IMR-90 (cell line): ENCODE measurements around the gene RER1. TPM values are rescaled to one million over a fixed set of nuclear protein-coding genes. Genes with fewer than 3 reads are reported as not detected.

Experiments
- ATAC-seq: fragments of 200-7000 bp; cut with Tn5 transposase; 2 replicates; pipeline ENCODE4 v1.9.1; 2020; ENCODE audit warnings: low read depth, mild to moderate bottlenecking, moderate library complexity
- BruUV-seq: library from RNA; stranded (reverse); fragments of 400-500 nt; replicated peaks from 2 replicates; lab custom pipeline; 2021; lab: Mats Ljungman, UMichigan
- CTCF ChIA-PET: fragments of 300-600 bp; formaldehyde crosslinking; extraction: SDS; loops from one replicate; lab custom pipeline; 2021; ENCODE audit warnings: antibody characterized with exemption; lab: Yijun Ruan, JAX
- POLR2A ChIA-PET: fragments of 300-600 bp; sonication (Branson Sonifier 250); formaldehyde crosslinking; loops from one replicate; lab custom pipeline; 2022; ENCODE audit warnings: antibody characterized with exemption; ENCODE audit not compliant: unreplicated experiment; lab: Charles Lee
- DNase-seq: peaks from one replicate; pipeline ENCODE4 v3.0.0; 2013
- H2AFZ ChIP-seq: replicated peaks from 2 replicates; pipeline ENCODE3; 2013; ENCODE audit warnings: low read length, mild to moderate bottlenecking; ENCODE audit not compliant: poor library complexity
- H2AK5ac ChIP-seq: 2 replicates; pipeline ENCODE4 v1.6.1; 2013; ENCODE audit warnings: low read depth, low read length, inconsistent platforms
- H2AK9ac ChIP-seq: replicated peaks from 2 replicates; pipeline ENCODE3; 2013; ENCODE audit warnings: mild to moderate bottlenecking, low read depth, low read length, moderate library complexity; ENCODE audit not compliant: poor library complexity
- H2BK120ac ChIP-seq: 2 replicates; pipeline ENCODE4 v1.6.1; 2013; ENCODE audit warnings: low read depth, low read length, inconsistent platforms
- H2BK15ac ChIP-seq: 3 replicates; pipeline ENCODE4 v1.6.1; 2013; ENCODE audit warnings: low read depth, low read length, inconsistent platforms
- H2BK20ac ChIP-seq: 2 replicates; pipeline ENCODE4 v1.6.1; 2013; ENCODE audit warnings: low read depth, mild to moderate bottlenecking, inconsistent platforms, low read length, moderate library complexity
- H2BK5ac ChIP-seq: 2 replicates; pipeline ENCODE4 v1.6.1; 2013; ENCODE audit warnings: mild to moderate bottlenecking, low read depth, low read length, inconsistent platforms; ENCODE audit not compliant: poor library complexity, severe bottlenecking
- H3K14ac ChIP-seq: replicated peaks from 2 replicates; pipeline ENCODE4 v1.6.1; 2013; ENCODE audit warnings: low read depth, low read length, inconsistent platforms
- H3K18ac ChIP-seq: 2 replicates; pipeline ENCODE4 v1.6.1; 2013; ENCODE audit warnings: low read depth, low read length, control low read depth
- H3K23ac ChIP-seq: 2 replicates; pipeline ENCODE4 v1.6.1; 2013; ENCODE audit warnings: low read depth, low read length, inconsistent platforms
- H3K27ac ChIP-seq: 2 replicates; pipeline ENCODE4 v1.5.1; 2013; ENCODE audit warnings: mild to moderate bottlenecking, control low read depth, low read length; ENCODE audit not compliant: insufficient read depth
- H3K27me3 ChIP-seq: 2 replicates; pipeline ENCODE4 v1.6.1; 2013; ENCODE audit warnings: low read length; ENCODE audit not compliant: control insufficient read depth, insufficient read depth
- H3K36me3 ChIP-seq: 2 replicates; pipeline ENCODE4 v1.6.1; 2013; ENCODE audit warnings: low read length, mixed read lengths; ENCODE audit not compliant: control insufficient read depth, insufficient read depth
- H3K4ac ChIP-seq: 2 replicates; pipeline ENCODE4 v1.6.1; 2013; ENCODE audit warnings: low read depth, low read length, inconsistent platforms
- H3K4me1 ChIP-seq: 2 replicates; pipeline ENCODE4 v1.6.1; 2013; ENCODE audit warnings: low read length, mixed read lengths; ENCODE audit not compliant: control insufficient read depth, insufficient read depth
- H3K4me2 ChIP-seq: 2 replicates; pipeline ENCODE4 v1.6.1; 2013; ENCODE audit warnings: low read depth, mild to moderate bottlenecking, control low read depth, low read length, moderate library complexity
- H3K4me3 ChIP-seq: 2 replicates; pipeline ENCODE4 v1.5.1; 2013; ENCODE audit warnings: low read depth, mild to moderate bottlenecking, control low read depth, low read length, moderate library complexity; ENCODE audit not compliant: insufficient read depth
- H3K56ac ChIP-seq: 2 replicates; pipeline ENCODE4 v1.6.1; 2013; ENCODE audit warnings: low read length, inconsistent platforms; ENCODE audit not compliant: insufficient read depth; ENCODE audit errors: extremely low read depth
- H3K79me1 ChIP-seq, 2 experiments: 2 replicates each; pipeline ENCODE4 v1.6.1; 2013; ENCODE audit warnings: low read length in 2 of 2, inconsistent platforms in 1 of 2, low read depth in 1 of 2
- H3K9ac ChIP-seq: 2 replicates; pipeline ENCODE4 v1.6.1; 2013; ENCODE audit warnings: low read depth, low read length, control low read depth
- H3K9me1 ChIP-seq: 2 replicates; pipeline ENCODE4 v1.6.1; 2013; ENCODE audit warnings: low read length, inconsistent platforms; ENCODE audit not compliant: insufficient read depth
- H3K9me3 ChIP-seq: 2 replicates; pipeline ENCODE4 v1.6.1; 2013; ENCODE audit warnings: low read length; ENCODE audit not compliant: control insufficient read depth, insufficient read depth
- H4K20me1 ChIP-seq: 2 replicates; pipeline ENCODE4 v1.6.1; 2013; ENCODE audit warnings: low read length, inconsistent platforms; ENCODE audit not compliant: insufficient read depth
- H4K5ac ChIP-seq: 2 replicates; pipeline ENCODE4 v1.6.1; 2013; ENCODE audit warnings: mild to moderate bottlenecking, low read depth, low read length, control low read depth
- H4K8ac ChIP-seq, 2 experiments: 2 replicates each; pipeline ENCODE4 v1.6.1; 2013; ENCODE audit warnings: low read depth in 2 of 2, low read length in 2 of 2, control low read depth in 1 of 2, inconsistent platforms in 1 of 2
- H4K91ac ChIP-seq: 2 replicates; pipeline ENCODE4 v1.6.1; 2013; ENCODE audit warnings: low read depth, low read length, inconsistent platforms; ENCODE audit not compliant: insufficient read depth
- CEBPB ChIP-seq: IDR thresholded peaks from 2 replicates; pipeline ENCODE4 v1.6.1; 2012; ENCODE audit warnings: low read depth, low read length, improper control_type of control experiment
- NFE2L2 ChIP-seq: fragments of 150-350 bp; IDR thresholded peaks from 2 replicates; pipeline ENCODE4 v1.6.1; 2016; ENCODE audit warnings: low read depth, mild to moderate bottlenecking, low read length
- WGBS, 2 experiments: methylation state at CpG; one replicate each; pipeline versions ENCODE4 v1.1.5 to v1.1.7; 2013; ENCODE audit warnings: missing lambda C conversion rate in 2 of 2; ENCODE audit not compliant: insufficient read length in 1 of 2; ENCODE audit errors: extremely low coverage in 2 of 2; 5-methylcytosine and 5-hydroxymethylcytosine counted together
- dilution Hi-C: fragments of 300-500 bp; cut with HindIII; formaldehyde crosslinking; loops from one replicate; pipeline ENCODE4 v1.14.3; 2018; ENCODE audit warnings: low sequenced_read_pairs; ENCODE audit not compliant: unreplicated experiment
- in situ Hi-C: fragments of 300-500 bp; cut with MboI; formaldehyde crosslinking; loops from 3 replicates; pipeline ENCODE4 v1.14.3; 2019; ENCODE audit warnings: low sequenced_read_pairs, inconsistent platforms, mixed read lengths
- intact Hi-C: fragments of 100-400 bp; cut with micrococcal nuclease; formaldehyde crosslinking; loops from 2 replicates; pipeline ENCODE4 v1.10.0; 2022
- polyA plus RNA-seq, 3 experiments: library from polyadenylated mRNA; depleted of rRNA; stranded (reverse); fragments of >200 nt; gene quantifications; 2 replicates each; pipeline ENCODE4 v1.2.3, GENCODE V29; 2012; ENCODE audit warnings: low replicate concordance in 1 of 3
- total RNA-seq: library from RNA; depleted of rRNA; stranded (reverse); fragments of >200 nt; gene quantifications from 2 replicates; pipeline ENCODE4 v1.2.3, GENCODE V29; 2012

RER1 gene
- total and polyA plus RNA-seq, 2 of the 4 experiments (the other 2 are of a cell fraction) = 47.1 to 240 TPM

DNA sequence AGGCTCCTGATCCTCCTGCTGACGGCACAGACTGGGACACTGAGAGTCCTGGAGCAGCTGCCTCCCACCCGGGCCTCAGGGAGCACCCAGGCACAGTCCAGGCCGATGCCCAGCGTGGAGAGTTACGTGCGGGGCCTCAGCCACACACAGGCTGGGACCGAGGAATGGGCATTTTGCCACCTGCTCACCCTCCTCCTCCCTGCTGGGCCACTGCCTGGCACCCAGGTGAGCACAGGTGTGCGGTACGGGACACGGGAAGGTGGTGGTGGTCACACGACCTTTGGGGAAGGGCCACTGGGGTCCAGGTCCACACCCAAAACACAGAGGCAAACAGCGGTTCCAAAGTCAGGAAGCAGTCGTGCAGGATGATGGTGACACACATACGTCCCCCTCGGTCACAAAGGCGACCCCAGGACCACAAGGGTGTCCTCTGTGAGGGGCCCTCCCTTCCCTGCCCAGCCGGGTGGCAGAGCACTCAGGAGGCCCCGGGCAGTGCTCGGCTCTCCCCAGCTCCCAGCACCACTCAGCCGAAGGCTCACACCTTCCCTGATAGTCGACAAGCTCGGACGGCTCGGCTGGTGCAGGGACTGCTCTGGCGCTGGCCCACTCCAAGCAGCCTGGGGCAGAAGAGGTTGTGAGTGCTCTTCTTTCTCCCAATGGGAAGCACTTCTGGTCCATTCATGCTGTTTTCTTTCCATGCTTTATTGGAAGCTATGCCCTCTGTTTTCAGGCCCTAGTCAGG is 14.5 kb upstream of the RER1 start:
- no peak overlapping the region for H3K23ac ChIP-seq
- no peak overlapping the region for H2BK5ac ChIP-seq
- H3K9ac ChIP-seq = no peak overlapping the region
- WGBS, 2 experiments = 77% methylated on average over 5 of the region's 25 CpGs; no CpG with 5 or more reads in 1 of the 2 experiments
- H3K56ac ChIP-seq = no peak overlapping the region
- H3K9me1 ChIP-seq = no peaks in the 10 kb centered on the region
- no peak overlapping the region for H4K91ac ChIP-seq
- no peak overlapping the region for H2BK15ac ChIP-seq
- H3K27ac ChIP-seq = no peak overlapping the region
- H3K4me1 ChIP-seq = no peaks in the 10 kb centered on the region
- no peak overlapping the region for H4K8ac ChIP-seq
- H3K36me3 ChIP-seq = no peaks in the 10 kb centered on the region
- in situ Hi-C loops (no loop called here), dilution Hi-C loops (no loop called here), intact Hi-C loops (no loop called here)
- no peak for TF ChIP-seq NFE2L2
- no peak for TF ChIP-seq CEBPB
- no peaks in the 10 kb centered on the region for H3K79me1 ChIP-seq
- H3K9me3 ChIP-seq = no peaks in the 10 kb centered on the region
- no peak overlapping the region for H3K4me3 ChIP-seq
- H3K4me2 ChIP-seq = no peak overlapping the region
- no peak overlapping the region for H2BK120ac ChIP-seq
- no peak overlapping the region for H3K4ac ChIP-seq
- peak overlapping the region; percentile 21 for H2AFZ ChIP-seq
- no peak overlapping the region for H3K14ac ChIP-seq
- no peak overlapping the region for H2AK9ac ChIP-seq
- no peak for DNase-seq
- ChIA-PET POLR2A (no interaction called here), CTCF (no interaction called here)
- H3K18ac ChIP-seq = no peak overlapping the region
- no peak overlapping the region for H4K5ac ChIP-seq
- BruUV-seq = no TSS peak
- no peaks in the 10 kb centered on the region for H3K27me3 ChIP-seq
- no peaks in the 10 kb centered on the region; the same call in 1 of the 2 replicates for H4K20me1 ChIP-seq
- no peak overlapping the region for H2AK5ac ChIP-seq
- no peak overlapping the region for H2BK20ac ChIP-seq
- ATAC-seq = no peak
